CD8-positive, alpha-beta memory T cell (primary cell): ENCODE results near the gene MOCS2. TPM values are rescaled to one million over a fixed set of nuclear protein-coding genes. Genes with fewer than 3 reads are reported as not detected.

Source experiments
- CTCF ChIA-PET: fragments of 350-600 bp; sonication (Branson Sonifier 250); formaldehyde crosslinking; loops from one replicate; lab custom pipeline; 2021; ENCODE audit warnings: antibody characterized with exemption; lab: Charles Lee
- POLR2A ChIA-PET: fragments of 350-600 bp; sonication (Branson Sonifier 250); formaldehyde crosslinking; loops from one replicate; lab custom pipeline; 2021; ENCODE audit warnings: antibody characterized with exemption; lab: Charles Lee
- DNase-seq, 5 donors: peaks; one replicate each; pipeline versions ENCODE4 v3.0.0 to v3.0.0-alpha.2; 2020 to 2022; ENCODE audit warnings: mixed read lengths in 1 of 5
- H3K27ac ChIP-seq: one replicate; pipeline ENCODE4 v1.7.0; 2013; ENCODE audit warnings: low read depth, mild to moderate bottlenecking, low read length, moderate library complexity
- H3K27me3 ChIP-seq: 2 replicates; pipeline ENCODE4 v1.7.0; 2013; ENCODE audit warnings: low read length, mild to moderate bottlenecking; ENCODE audit not compliant: insufficient read depth, poor library complexity, severe bottlenecking
- H3K36me3 ChIP-seq: 2 replicates; pipeline ENCODE4 v1.7.0; 2013; ENCODE audit warnings: mild to moderate bottlenecking, low read length, moderate library complexity; ENCODE audit not compliant: insufficient read depth
- H3K4me1 ChIP-seq: 2 replicates; pipeline ENCODE4 v1.7.0; 2013; ENCODE audit warnings: mild to moderate bottlenecking, low read length, moderate library complexity; ENCODE audit not compliant: insufficient read depth
- H3K4me3 ChIP-seq: 2 replicates; pipeline ENCODE4 v1.7.0; 2013; ENCODE audit warnings: mild to moderate bottlenecking, low read length
- H3K9me3 ChIP-seq: 2 replicates; pipeline ENCODE4 v1.7.0; 2013; ENCODE audit warnings: mild to moderate bottlenecking, low read length
- H3K27ac Mint-ChIP-seq, 8 donors: one replicate each; pipeline ENCODE4 v1.8.0; 2020 to 2021; ENCODE audit warnings: mixed read lengths in 8 of 8, mild to moderate bottlenecking in 6 of 8, inconsistent platforms in 3 of 8, moderate library complexity in 3 of 8
- H3K27me3 Mint-ChIP-seq, 2 donors: one replicate each; pipeline ENCODE4 v1.8.0; 2020 to 2021; ENCODE audit warnings: mixed read lengths in 2 of 2, mild to moderate bottlenecking in 1 of 2, moderate library complexity in 1 of 2
- H3K36me3 Mint-ChIP-seq, 3 donors: one replicate each; pipeline ENCODE4 v1.8.0; 2020 to 2021; ENCODE audit warnings: mixed read lengths in 3 of 3, inconsistent platforms in 1 of 3, mild to moderate bottlenecking in 1 of 3
- H3K4me1 Mint-ChIP-seq, 3 donors: one replicate each; pipeline ENCODE4 v1.8.0; 2020 to 2021; ENCODE audit warnings: mixed read lengths in 3 of 3, inconsistent platforms in 1 of 3, mild to moderate bottlenecking in 1 of 3
- H3K4me3 Mint-ChIP-seq, 7 donors: one replicate each; pipeline ENCODE4 v1.8.0; 2020 to 2021; ENCODE audit warnings: mixed read lengths in 7 of 7, mild to moderate bottlenecking in 6 of 7, moderate library complexity in 4 of 7, inconsistent platforms in 2 of 7
- H3K9me3 Mint-ChIP-seq, 5 donors: one replicate each; pipeline ENCODE4 v1.8.0; 2020 to 2022; ENCODE audit warnings: mixed read lengths in 5 of 5, mild to moderate bottlenecking in 3 of 5, moderate library complexity in 2 of 5, inconsistent platforms in 1 of 5
- polyA plus RNA-seq: library from polyadenylated mRNA; unstranded; fragments of 300-500 nt; fragmentation: Illumina TruSeq; gene quantifications from one replicate; pipeline ENCODE4 v1.2.3, GENCODE V29; 2021
- total RNA-seq, 2 experiments: library from RNA; stranded (reverse); gene quantifications; one replicate each; pipeline ENCODE4 v1.2.3, GENCODE V29; 2021

MOCS2 gene
- total and polyA plus RNA-seq, 3 experiments from 2014 or later, result 25.9 to 39.7 (median 27.0) TPM

DNA sequence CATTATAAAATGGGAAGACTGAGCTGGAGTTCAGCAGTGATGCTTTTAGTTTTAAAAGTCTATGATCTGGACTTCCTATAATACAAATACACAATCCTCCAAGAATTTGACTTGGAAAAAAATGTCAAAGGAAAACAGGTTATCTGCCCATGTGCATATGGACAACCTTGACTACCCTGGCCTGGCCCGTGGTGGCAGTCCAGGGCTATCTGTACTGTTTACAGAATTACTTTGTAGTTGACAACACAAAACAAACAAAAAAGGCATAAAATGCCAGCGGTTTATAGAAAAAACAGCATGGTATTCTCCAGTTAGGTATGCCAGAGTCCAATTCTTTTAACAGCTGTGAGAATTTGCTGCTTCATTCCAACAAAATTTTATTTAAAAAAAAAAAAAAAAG, 17.3 kb downstream of the MOCS2 start:
- POLR2A ChIA-PET, result no interaction called here
- H3K27me3 Mint-ChIP-seq, result no peaks in the 10 kb centered on the region
- no peak overlapping the region for H3K27ac Mint-ChIP-seq
- no peaks in the 10 kb centered on the region for H3K27me3 ChIP-seq
- CTCF ChIA-PET, result interaction anchor here (1.3 to 2.4 kb wide), 2 partner anchors 10 to 143 kb away, joined by 3 to 12 read pairs; no protein-coding TSS in a partner anchor
- no peaks in the 10 kb centered on the region for H3K9me3 Mint-ChIP-seq
- H3K4me3 Mint-ChIP-seq, result no peak overlapping the region
- H3K4me1 Mint-ChIP-seq, result peaks cover 9 to 12% (median 11%) of the 10 kb centered on the region in 3 donors
- H3K36me3 ChIP-seq, result no peaks in the 10 kb centered on the region
- peaks cover 11% of the 10 kb centered on the region for H3K4me1 ChIP-seq
- H3K4me3 ChIP-seq, result no peak overlapping the region
- H3K27ac ChIP-seq, result no peak overlapping the region
- H3K36me3 Mint-ChIP-seq, result peaks cover 0 to 6% (median 6%) of the 10 kb centered on the region in 3 donors
- H3K9me3 ChIP-seq, result no peaks in the 10 kb centered on the region
- no peak for DNase-seq

DNA sequence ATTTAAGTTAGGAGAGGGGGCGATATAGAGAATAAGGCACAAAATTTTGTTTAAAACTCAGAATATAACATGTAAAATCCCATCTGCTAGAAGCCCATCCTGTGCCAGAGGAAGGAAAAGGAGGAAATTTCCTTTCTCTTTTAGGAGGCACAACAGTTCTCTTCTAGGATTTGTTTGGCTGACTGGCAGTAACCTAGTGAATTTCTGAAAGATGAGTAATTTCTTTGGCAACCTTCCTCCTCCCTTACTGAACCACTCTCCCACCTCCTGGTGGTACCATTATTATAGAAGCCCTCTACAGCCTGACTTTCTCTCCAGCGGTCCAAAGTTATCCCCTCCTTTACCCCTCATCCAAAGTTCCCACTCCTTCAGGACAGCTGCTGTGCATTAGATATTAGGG, 18.3 kb downstream of the MOCS2 start:
- no peaks in the 10 kb centered on the region for H3K27me3 Mint-ChIP-seq
- H3K36me3 Mint-ChIP-seq, result peaks cover 0 to 2% (median 0%) of the 10 kb centered on the region in 3 donors
- ChIA-PET CTCF (interaction anchor here (1.3 kb wide), 1 partner anchor 9 kb away, joined by 3 read pairs; no protein-coding TSS in a partner anchor), POLR2A (no interaction called here)
- no peak overlapping the region for H3K27ac ChIP-seq
- H3K9me3 Mint-ChIP-seq, result no peaks in the 10 kb centered on the region
- H3K4me1 ChIP-seq, result peaks cover 11% of the 10 kb centered on the region
- no peaks in the 10 kb centered on the region for H3K27me3 ChIP-seq
- H3K4me3 Mint-ChIP-seq, result no peak overlapping the region
- peak overlapping the region in 2 of 8 donors; percentile 22 to 55 for H3K27ac Mint-ChIP-seq
- no peaks in the 10 kb centered on the region for H3K9me3 ChIP-seq
- DNase-seq, result no peak
- no peak overlapping the region for H3K4me3 ChIP-seq
- H3K4me1 Mint-ChIP-seq, result peaks cover 9 to 12% (median 11%) of the 10 kb centered on the region in 3 donors
- H3K36me3 ChIP-seq, result no peaks in the 10 kb centered on the region

DNA sequence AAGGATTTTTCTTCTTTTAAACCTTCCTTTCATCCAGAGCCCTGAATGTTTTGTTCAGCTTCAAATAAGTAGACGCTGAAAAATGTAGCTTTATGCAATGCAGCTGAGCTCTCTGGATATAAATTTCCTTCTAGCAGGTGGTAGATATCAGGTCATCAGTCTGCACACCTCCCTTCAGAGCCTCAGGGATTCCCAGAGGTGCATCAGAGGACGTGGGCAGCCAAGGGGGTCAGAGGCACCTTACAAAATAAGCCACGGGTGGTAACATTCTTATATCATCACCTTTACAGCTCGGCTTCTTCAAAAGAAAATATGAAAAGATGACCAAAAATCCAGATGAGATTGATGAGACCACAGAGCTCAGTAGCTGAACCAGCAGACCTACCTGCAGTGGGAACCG, 19.3 kb downstream of the MOCS2 start:
- CTCF ChIA-PET, result interaction anchor here (1.8 kb wide), 1 partner anchor 146 kb away, joined by 4 read pairs; no protein-coding TSS in a partner anchor
- H3K4me1 ChIP-seq, result peaks cover 11% of the 10 kb centered on the region
- DNase-seq, result no peak
- H3K4me1 Mint-ChIP-seq, result peaks cover 7 to 12% (median 11%) of the 10 kb centered on the region in 3 donors
- no peaks in the 10 kb centered on the region for H3K9me3 Mint-ChIP-seq
- H3K27me3 ChIP-seq, result no peaks in the 10 kb centered on the region
- no peak overlapping the region for H3K27ac Mint-ChIP-seq
- no peak overlapping the region for H3K4me3 ChIP-seq
- peaks cover 0 to 1% of the 10 kb centered on the region in 2 donors for H3K27me3 Mint-ChIP-seq
- no peaks in the 10 kb centered on the region for H3K36me3 Mint-ChIP-seq
- no peaks in the 10 kb centered on the region for H3K36me3 ChIP-seq
- H3K9me3 ChIP-seq, result no peaks in the 10 kb centered on the region
- POLR2A ChIA-PET, result no interaction called here
- H3K27ac ChIP-seq, result no peak overlapping the region
- H3K4me3 Mint-ChIP-seq, result no peak overlapping the region

DNA sequence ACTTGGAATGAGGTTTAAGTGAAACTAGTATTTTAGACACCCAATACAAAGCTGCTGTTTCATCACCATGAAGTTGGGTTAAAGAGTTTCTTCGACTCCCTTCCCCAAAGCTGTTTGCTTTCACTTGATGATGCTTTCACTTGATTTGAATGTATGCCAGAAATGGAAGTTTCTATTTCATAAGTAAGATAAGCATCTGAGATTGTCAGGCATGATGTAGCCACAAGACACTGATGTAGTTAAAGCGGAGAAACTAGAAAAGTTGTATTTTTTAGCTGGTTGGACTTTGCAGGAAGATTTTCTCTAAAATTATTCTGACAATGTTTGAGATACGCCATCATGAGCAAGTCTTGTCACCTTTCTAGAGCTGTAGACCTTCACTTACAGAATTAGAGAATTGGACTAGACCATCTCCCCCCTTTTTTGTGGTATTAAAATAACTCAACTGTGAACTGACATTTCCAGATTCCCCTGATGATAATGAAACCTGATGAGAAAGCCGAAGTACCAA, 20.0 kb downstream of the MOCS2 start:
- Mint-ChIP-seq H3K36me3 (no peaks in the 10 kb centered on the region), H3K27me3 (peaks cover 0 to 1% of the 10 kb centered on the region in 2 donors), H3K27ac (peak overlapping the region in 2 of 8 donors; percentile 2 to 39), H3K4me3 (peak overlapping the region in 2 of 7 donors; percentile 31 to 46), H3K4me1 (peaks cover 12 to 18% (median 17%) of the 10 kb centered on the region in 3 donors), H3K9me3 (no peaks in the 10 kb centered on the region)
- ChIA-PET CTCF (interaction anchor here (1.8 kb wide), 1 partner anchor 146 kb away, joined by 4 read pairs; no protein-coding TSS in a partner anchor), POLR2A (no interaction called here)
- Histone ChIP-seq H3K27ac (no peak overlapping the region), H3K4me3 (no peak overlapping the region), H3K36me3 (no peaks in the 10 kb centered on the region), H3K9me3 (no peaks in the 10 kb centered on the region), H3K27me3 (no peaks in the 10 kb centered on the region), H3K4me1 (peaks cover 11% of the 10 kb centered on the region)
- DNase-seq, result no peak

DNA sequence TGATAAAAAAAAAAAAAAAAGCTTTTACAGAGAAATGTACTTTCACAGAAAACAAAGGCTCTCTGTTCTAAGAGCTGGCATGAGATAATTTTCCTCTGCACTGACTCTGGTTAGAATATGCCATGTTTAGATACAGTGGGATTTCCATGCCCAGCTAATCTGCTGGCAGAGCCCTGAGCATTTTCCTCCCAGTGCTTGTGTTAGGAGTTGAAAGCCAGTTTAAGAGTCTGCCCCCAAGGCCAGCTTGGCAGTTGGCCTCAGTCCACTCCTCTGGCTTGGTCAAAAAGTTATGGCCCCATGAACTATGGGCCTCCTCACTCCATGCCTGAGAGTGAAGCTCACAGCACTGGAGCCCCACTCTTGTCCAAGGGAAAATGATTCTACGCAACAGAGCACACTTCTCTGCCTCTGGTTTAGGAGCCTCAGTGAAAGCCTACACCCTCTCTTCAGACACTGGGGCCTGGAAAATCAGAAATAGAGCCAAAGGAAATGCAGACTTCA, 21.9 kb downstream of the MOCS2 start:
- H3K9me3 Mint-ChIP-seq, result no peaks in the 10 kb centered on the region
- H3K27me3 Mint-ChIP-seq, result peaks cover 1 to 4% of the 10 kb centered on the region in 2 donors
- POLR2A ChIA-PET, result no interaction called here
- H3K4me3 Mint-ChIP-seq, result no peak overlapping the region
- no peaks in the 10 kb centered on the region for H3K27me3 ChIP-seq
- H3K27ac Mint-ChIP-seq, result no peak overlapping the region
- H3K4me1 Mint-ChIP-seq, result peaks cover 16 to 35% (median 26%) of the 10 kb centered on the region in 3 donors
- H3K4me1 ChIP-seq, result peaks cover 11% of the 10 kb centered on the region
- no peak overlapping the region for H3K27ac ChIP-seq
- H3K9me3 ChIP-seq, result no peaks in the 10 kb centered on the region
- CTCF ChIA-PET, result interaction anchor here (0.6 to 2.0 kb wide), 3 partner anchors 10 to 140 kb away, joined by 3 to 8 read pairs (median 4); no protein-coding TSS in a partner anchor
- no peak for DNase-seq
- H3K4me3 ChIP-seq, result no peak overlapping the region
- H3K36me3 ChIP-seq, result no peaks in the 10 kb centered on the region
- H3K36me3 Mint-ChIP-seq, result peaks cover 0 to 2% (median 0%) of the 10 kb centered on the region in 3 donors

DNA sequence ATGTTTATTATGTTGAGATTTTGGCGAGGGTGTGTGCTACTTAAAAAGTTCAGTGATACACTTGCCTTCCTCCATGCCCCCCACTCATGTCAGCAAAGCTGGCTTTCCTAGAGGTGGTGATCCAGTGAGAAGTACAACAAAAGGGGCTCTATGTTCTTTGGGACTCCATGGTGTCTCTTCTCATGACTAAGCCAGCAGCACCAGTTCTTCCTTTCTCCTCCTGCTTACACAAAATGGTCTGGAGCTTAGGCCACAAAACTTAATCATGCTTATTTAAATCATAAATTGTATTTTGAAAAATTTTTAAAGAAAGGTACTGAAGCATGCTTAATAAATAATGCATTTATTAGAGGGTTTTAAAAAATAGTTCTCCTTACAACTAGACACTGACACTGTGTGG, 22.4 kb downstream of the MOCS2 start:
- Histone ChIP-seq H3K36me3 (no peaks in the 10 kb centered on the region), H3K9me3 (no peaks in the 10 kb centered on the region), H3K27me3 (no peaks in the 10 kb centered on the region), H3K4me1 (peaks cover 11% of the 10 kb centered on the region), H3K27ac (no peak overlapping the region), H3K4me3 (no peak overlapping the region)
- CTCF ChIA-PET, result interaction anchor here (2.0 kb wide), 1 partner anchor 10 kb away, joined by 8 read pairs; no protein-coding TSS in a partner anchor
- peaks cover 1 to 4% of the 10 kb centered on the region in 2 donors for H3K27me3 Mint-ChIP-seq
- H3K36me3 Mint-ChIP-seq, result peaks cover 0 to 2% (median 0%) of the 10 kb centered on the region in 3 donors
- no peaks in the 10 kb centered on the region for H3K9me3 Mint-ChIP-seq
- POLR2A ChIA-PET, result no interaction called here
- peaks cover 16 to 35% (median 26%) of the 10 kb centered on the region in 3 donors for H3K4me1 Mint-ChIP-seq
- H3K27ac Mint-ChIP-seq, result no peak overlapping the region
- no peak for DNase-seq
- no peak overlapping the region for H3K4me3 Mint-ChIP-seq

DNA sequence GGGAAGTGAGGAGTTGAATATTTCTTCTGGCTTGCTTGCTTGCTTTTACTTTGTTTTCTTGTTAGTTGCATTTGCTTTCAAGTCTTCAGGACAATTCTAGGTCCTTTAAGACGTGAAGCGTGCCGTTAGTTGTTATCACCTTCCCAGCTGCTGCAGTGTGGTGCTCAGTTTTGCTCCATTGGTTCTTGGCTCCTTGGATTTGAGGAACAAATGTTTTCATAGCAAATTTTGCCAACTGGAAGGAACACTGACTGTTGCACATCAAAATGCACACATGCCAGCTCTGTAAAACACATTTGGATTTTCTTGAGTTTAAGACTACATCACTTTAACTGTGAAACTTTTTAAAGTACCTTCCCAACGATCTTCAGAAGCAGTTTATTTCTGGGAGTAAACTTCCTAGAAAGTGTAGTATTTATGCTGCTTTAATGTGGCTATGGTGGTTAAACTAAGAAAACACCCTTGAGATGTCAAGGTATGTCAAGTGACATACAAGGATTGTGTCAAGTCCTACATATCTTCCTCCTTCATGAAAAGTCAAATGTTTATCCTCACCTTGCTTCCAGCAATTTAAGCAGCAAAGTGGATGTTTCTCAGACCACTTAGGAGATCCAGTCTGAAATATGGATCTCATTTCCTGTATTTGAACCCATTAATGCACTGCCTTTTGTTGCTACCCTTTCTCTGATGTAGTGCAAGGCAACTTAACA, 24.9 kb downstream of the MOCS2 start:
- ChIA-PET CTCF (no interaction called here), POLR2A (no interaction called here)
- H3K27me3 Mint-ChIP-seq, result peaks cover 1 to 9% of the 10 kb centered on the region in 2 donors
- H3K9me3 ChIP-seq, result no peaks in the 10 kb centered on the region
- H3K4me3 Mint-ChIP-seq, result no peak overlapping the region
- H3K4me3 ChIP-seq, result no peak overlapping the region
- peaks cover 14 to 33% (median 28%) of the 10 kb centered on the region in 3 donors for H3K4me1 Mint-ChIP-seq
- H3K4me1 ChIP-seq, result peaks cover 10% of the 10 kb centered on the region
- H3K9me3 Mint-ChIP-seq, result no peaks in the 10 kb centered on the region
- no peak for DNase-seq
- H3K27me3 ChIP-seq, result no peaks in the 10 kb centered on the region
- no peak overlapping the region for H3K27ac ChIP-seq
- H3K36me3 ChIP-seq, result no peaks in the 10 kb centered on the region
- peaks cover 0 to 2% (median 0%) of the 10 kb centered on the region in 3 donors for H3K36me3 Mint-ChIP-seq
- no peak overlapping the region for H3K27ac Mint-ChIP-seq

DNA sequence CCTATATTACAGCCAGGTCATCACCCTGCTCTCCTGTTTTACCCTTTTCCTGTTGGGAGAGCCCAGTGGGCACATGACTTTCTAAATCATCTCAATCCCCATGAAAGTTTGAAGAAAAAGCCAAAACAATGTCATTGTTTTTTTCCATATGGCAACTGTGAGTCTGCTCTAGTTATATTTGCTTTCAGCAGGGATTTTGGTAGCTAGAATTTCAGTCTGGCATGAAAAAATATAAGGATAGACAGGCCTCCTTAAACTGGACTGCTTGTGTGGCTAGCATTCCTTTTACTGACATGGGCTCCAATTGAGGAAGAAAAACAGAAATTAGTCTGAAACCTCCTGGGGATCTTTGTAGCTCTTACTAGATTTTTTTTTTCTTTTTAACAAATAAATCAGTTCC, 25.6 kb downstream of the MOCS2 start:
- Mint-ChIP-seq H3K27ac (no peak overlapping the region), H3K4me1 (peaks cover 9 to 25% (median 20%) of the 10 kb centered on the region in 3 donors), H3K9me3 (no peaks in the 10 kb centered on the region), H3K27me3 (peaks cover 1 to 9% of the 10 kb centered on the region in 2 donors), H3K4me3 (no peak overlapping the region), H3K36me3 (peaks cover 0 to 2% (median 0%) of the 10 kb centered on the region in 3 donors)
- CTCF ChIA-PET, result no interaction called here
- Histone ChIP-seq H3K9me3 (no peaks in the 10 kb centered on the region), H3K36me3 (no peaks in the 10 kb centered on the region), H3K4me3 (no peak overlapping the region), H3K27ac (no peak overlapping the region), H3K4me1 (peaks cover 2% of the 10 kb centered on the region), H3K27me3 (no peaks in the 10 kb centered on the region)
- POLR2A ChIA-PET, result interaction anchor here (0.6 kb wide), 1 partner anchor 319 kb away, joined by 3 read pairs; no protein-coding TSS in a partner anchor
- DNase-seq, result no peak
